GM10248 (cell line): ENCODE measurements around the gene ZNG1F.
"Not testable (repeated sequence)": the region's sequence is repeated elsewhere in the genome, so short reads cannot be mapped to it uniquely, and the experiment has no call there.

Source experiments
- CTCF ChIA-PET: fragments of 300-600 bp; sonication (Branson Sonifier 250); formaldehyde crosslinking; extraction: SDS; loops from one replicate; lab custom pipeline; 2021; ENCODE audit warnings: antibody characterized with exemption; lab: Yijun Ruan, JAX
- POLR2A ChIA-PET: fragments of 350-650 bp; sonication (Branson Sonifier 250); formaldehyde crosslinking; extraction: SDS; loops from one replicate; lab custom pipeline; 2020; ENCODE audit warnings: antibody characterized with exemption; lab: Yijun Ruan, JAX
- DNase-seq: peaks from one replicate; pipeline ENCODE4 v3.0.0; 2012; ENCODE audit errors: extremely low spot score

ZNG1F gene

GRCh38 chr9:41098759-41099158, 90.4 kb downstream of the ZNG1F start:
- DNase-seq, POLR2A ChIA-PET, CTCF ChIA-PET: not testable (repeated sequence)

- POLR2A ChIA-PET, CTCF ChIA-PET, DNase-seq: not testable (repeated sequence)
Measured at GRCh38 chr9:41095060-41095459, 94.1 kb downstream of the ZNG1F start.

DNA sequence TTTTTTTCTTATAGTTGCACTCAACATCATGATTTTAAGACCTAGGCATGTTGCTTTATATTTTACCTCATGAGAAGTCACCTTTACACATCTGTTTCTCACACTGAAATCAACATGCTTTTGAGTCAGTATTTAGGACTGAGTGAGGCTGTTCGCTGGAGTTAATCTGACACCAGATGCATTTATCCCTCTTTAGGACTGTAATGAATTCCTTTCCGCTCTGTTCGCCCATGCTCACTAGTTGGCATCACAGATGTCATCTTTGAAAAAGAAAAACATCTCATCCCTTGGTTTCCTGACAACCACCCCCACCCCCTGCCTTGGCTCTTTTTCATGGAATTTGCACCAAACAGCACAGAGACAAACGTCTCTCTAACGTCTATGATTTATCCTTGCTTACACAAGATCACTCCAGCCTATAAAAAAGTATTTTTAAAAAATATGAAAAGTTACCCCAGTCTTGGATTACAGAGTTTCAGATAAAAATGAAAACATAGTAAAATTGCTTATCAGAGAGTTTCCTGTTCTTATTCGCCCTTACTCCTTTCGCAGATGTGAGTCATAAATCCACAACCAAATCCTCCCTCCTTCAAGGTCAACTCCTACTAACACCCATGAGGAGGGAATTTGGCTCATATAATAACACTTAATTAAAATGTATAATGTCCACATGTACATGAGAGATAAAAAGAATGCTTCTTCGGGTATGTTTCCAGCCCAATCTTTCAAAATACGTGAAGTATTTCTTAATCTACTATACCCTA, 94.9 kb downstream of the ZNG1F start:
- CTCF ChIA-PET, POLR2A ChIA-PET, DNase-seq: not testable (repeated sequence)

DNA sequence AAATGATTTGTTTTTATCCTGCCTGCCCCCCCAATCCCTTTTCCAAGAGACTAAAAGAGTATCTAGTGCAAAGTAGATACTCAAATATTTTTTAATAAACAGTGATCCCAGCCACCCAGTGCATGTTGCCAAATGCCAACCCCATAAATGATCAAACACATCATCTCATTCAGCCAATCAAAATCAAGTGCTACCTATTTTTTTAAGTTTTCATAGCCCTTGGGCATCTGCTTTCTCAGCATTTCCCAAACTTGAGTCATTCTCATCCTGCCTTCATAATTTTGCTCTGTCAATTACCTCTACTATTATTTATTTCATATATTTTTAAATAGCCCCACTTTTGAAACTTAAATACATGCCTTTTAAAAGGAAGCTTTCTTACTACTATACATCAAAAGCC, 98.2 kb downstream of the ZNG1F start:
- POLR2A ChIA-PET, DNase-seq, CTCF ChIA-PET: not testable (repeated sequence)

GRCh38 chr9:41090386-41090785, 98.7 kb downstream of the ZNG1F start:
- POLR2A ChIA-PET, result not testable (repeated sequence)

GRCh38 chr9:41088450-41089059, 100.6 kb downstream of the ZNG1F start:
- CTCF ChIA-PET, result interaction anchor here (0.9 kb wide), 1 partner anchor 26 kb away, joined by 3 read pairs; no protein-coding TSS in a partner anchor
- DNase-seq, POLR2A ChIA-PET: not testable (repeated sequence)

More at GRCh38 chr9:41090386-41090785, 98.7 kb downstream of the ZNG1F start:
- CTCF ChIA-PET, DNase-seq: not testable (repeated sequence)

DNA sequence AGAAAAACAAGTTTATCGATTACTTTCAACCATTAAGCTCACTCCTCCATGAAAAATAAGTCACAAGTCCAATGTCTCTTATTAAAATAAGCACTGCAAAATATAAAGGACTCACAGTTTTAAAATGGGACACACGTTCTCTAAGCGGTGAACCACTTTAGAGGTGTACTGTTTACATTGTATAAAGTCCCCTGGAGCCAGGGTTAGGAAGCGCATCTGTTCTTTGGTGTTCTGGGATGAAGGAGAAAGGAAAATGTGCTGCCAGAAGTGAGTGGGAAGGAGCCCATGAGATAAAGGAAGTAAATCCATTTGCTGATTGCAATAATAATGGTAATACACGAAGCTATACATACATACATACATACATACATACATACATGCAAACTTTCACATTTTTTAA, 101.2 kb downstream of the ZNG1F start:
- POLR2A ChIA-PET, DNase-seq: not testable (repeated sequence)
- CTCF ChIA-PET, result interaction anchor here (0.9 kb wide), 1 partner anchor 26 kb away, joined by 3 read pairs; no protein-coding TSS in a partner anchor

DNA sequence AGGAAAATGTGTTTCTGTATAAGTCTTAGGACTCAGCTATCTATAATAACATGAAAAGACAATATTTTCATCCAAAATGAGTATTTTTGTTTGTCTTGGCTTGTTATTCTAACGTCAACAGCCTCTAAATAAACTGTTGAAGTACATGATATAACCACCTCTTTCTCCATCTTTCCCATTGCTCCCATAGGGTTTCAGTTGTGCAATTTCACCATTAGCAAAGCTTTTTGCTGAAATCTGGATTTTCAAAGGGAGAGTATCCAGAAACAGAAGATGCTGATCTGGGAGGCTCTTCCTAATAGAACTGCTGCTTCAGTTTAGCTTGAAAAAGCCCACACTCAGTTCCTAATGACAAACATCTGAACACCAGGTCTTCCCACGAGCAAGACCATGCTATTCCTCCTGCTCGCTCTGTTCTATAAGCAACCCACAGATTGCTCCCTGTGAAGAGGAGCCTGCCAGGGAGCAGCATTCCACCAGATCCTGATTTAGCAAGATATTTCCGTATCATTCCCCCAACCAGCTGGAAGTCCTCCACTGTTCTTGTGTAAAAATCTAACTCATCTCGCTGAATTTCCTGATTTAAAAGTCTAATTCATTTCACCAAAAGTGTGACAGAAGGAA, 101.8 kb downstream of the ZNG1F start:
- CTCF ChIA-PET, result interaction anchor here (0.9 kb wide), 1 partner anchor 25 kb away, joined by 3 read pairs; no protein-coding TSS in a partner anchor
- POLR2A ChIA-PET, DNase-seq: not testable (repeated sequence)

- CTCF ChIA-PET, DNase-seq, POLR2A ChIA-PET: not testable (repeated sequence)
Measured at GRCh38 chr9:41086685-41087084, 102.4 kb downstream of the ZNG1F start.

GRCh38 chr9:41086215-41086614, 102.9 kb downstream of the ZNG1F start:
- CTCF ChIA-PET, DNase-seq, POLR2A ChIA-PET: not testable (repeated sequence)

- DNase-seq, CTCF ChIA-PET, POLR2A ChIA-PET: not testable (repeated sequence)
Measured at GRCh38 chr9:41082358-41082757, 106.8 kb downstream of the ZNG1F start.
